Spleen (tissue), 7 donors: ENCODE data around the gene RGMA.

Experiments used
- POLR2A ChIP-seq, 3 donors: fragments of 450-650 bp; IDR thresholded peaks; one replicate each; pipeline ENCODE4 v1.5.1; 2017; ENCODE audit warnings: antibody characterized with exemption in 3 of 3, mild to moderate bottlenecking in 1 of 3
- POLR2AphosphoS5 ChIP-seq, 3 donors: sonication (generic); formaldehyde crosslinking; IDR thresholded peaks; one replicate each; pipeline ENCODE4 v1.5.1; 2017; ENCODE audit warnings: antibody characterized with exemption in 3 of 3
- TF ChIP-seq, protein P1 (sequence below), 11 experiments: fragments of 200-600 bp in 7 of 11; fragments of 450-650 bp in 4 of 11; sonication (generic) in 4 of 11; IDR thresholded peaks in 8 of 11; conservative IDR thresholded peaks in 3 of 11; 1 replicate in 7 of 11; 2 replicates in 4 of 11; pipeline versions ENCODE4 v1.4.0 to v1.8.0; 2016 to 2021; ENCODE audit warnings: antibody characterized with exemption in 11 of 11, inconsistent platforms in 4 of 11, mild to moderate bottlenecking in 1 of 11
- donor health status: DM: no; HTN: no; CAD: no; lungs with moderate emphysema.
- donor health status: DM: no; HTN: no; CAD: no.
- donor health status: DM: no; HTN: no; CAD: no.

DNA sequence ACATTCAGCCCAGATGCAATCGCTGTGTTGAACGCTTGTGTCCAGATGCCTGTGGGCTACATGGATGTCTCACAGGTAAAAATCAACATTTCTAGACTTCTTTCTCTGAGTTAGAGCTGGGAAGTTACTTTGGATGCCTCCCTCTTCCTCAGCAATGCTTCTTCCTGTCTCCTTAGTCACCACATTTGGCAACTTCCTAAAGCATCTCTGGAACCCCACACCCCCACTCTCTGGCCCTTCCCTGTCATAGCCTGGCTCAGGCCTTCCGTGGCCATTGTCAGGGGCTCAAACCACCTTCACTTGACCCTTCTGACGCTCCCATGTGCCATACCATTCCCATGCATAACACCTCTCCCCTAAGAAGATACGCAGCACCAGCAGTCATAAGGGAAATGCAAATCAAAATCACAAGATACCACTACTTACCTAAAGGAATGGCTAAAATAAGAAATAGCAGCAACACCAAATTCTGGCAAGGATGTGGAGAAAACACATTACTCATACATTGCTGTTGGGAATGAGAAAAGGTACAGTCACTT, 21.6 kb upstream of the RGMA start:
- TF ChIP-seq POLR2AphosphoS5 (IDR thresholded peaks at IDR 0.05) (no peak), POLR2A (IDR thresholded peaks at IDR 0.05) (no peak)
- TF ChIP-seq, protein P1, sequence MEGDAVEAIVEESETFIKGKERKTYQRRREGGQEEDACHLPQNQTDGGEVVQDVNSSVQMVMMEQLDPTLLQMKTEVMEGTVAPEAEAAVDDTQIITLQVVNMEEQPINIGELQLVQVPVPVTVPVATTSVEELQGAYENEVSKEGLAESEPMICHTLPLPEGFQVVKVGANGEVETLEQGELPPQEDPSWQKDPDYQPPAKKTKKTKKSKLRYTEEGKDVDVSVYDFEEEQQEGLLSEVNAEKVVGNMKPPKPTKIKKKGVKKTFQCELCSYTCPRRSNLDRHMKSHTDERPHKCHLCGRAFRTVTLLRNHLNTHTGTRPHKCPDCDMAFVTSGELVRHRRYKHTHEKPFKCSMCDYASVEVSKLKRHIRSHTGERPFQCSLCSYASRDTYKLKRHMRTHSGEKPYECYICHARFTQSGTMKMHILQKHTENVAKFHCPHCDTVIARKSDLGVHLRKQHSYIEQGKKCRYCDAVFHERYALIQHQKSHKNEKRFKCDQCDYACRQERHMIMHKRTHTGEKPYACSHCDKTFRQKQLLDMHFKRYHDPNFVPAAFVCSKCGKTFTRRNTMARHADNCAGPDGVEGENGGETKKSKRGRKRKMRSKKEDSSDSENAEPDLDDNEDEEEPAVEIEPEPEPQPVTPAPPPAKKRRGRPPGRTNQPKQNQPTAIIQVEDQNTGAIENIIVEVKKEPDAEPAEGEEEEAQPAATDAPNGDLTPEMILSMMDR (IDR thresholded peaks at IDR 0.05 in 8 of 11, conservative IDR thresholded peaks at IDR 0.05 in 3 of 11), result no peak
